Measurements from ENCODE around the gene TECPR1. TPM values are rescaled to one million over a fixed set of nuclear protein-coding genes. Genes with fewer than 3 reads are reported as not detected.

Gene TECPR1
- total RNA-seq, 1 experiment from 2014 or later = 12.9 TPM

DNA sequence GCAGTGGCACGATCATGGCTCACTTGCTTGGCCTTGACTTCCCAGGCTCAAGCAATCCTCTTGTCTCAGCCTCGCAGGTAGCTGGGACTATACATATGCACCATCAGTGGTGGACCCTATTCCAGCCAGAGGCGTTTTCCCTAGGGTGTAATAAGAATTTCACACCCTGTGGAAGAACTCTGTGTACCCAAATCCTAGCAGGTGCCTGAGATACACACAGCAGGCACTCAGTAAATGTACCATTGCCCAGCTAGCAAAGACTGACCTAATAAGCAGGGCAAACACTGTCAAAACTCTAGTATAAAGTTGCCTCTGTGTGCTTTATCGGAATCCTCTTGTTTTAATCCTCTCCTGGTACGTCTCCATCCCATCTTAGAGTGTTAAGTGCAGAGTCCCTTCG is 74.5 kb downstream of the TECPR1 start:
- DNase-seq = no peak
- peaks cover 4% of the 10 kb centered on the region for H3K36me3 Mint-ChIP-seq (ENCODE audit: insufficient read depth, unreplicated experiment)
- no peak overlapping the region for H3K27ac Mint-ChIP-seq (ENCODE audit: unreplicated experiment)
- BruUV-seq (replicated peaks) = no TSS peak
- H3K9me3 Mint-ChIP-seq (ENCODE audit: low read depth, unreplicated experiment) = no peaks in the 10 kb centered on the region
- no peaks in the 10 kb centered on the region for H3K27me3 Mint-ChIP-seq (ENCODE audit: unreplicated experiment)
- H3K4me3 Mint-ChIP-seq (ENCODE audit: low read depth, unreplicated experiment) = no peak overlapping the region
- intact Hi-C loops (cut with micrococcal nuclease; ENCODE audit: unreplicated experiment) = no loop called here
- no peak for TF ChIP-seq CTCF (IDR thresholded peaks at IDR 0.05; ENCODE audit: unreplicated experiment)
- no peaks in the 10 kb centered on the region for H3K4me1 Mint-ChIP-seq (ENCODE audit: low read depth, unreplicated experiment)
- CTCF ChIA-PET = no interaction called here

GRCh38 chr7:98175260-98175940 is 76.6 kb downstream of the TECPR1 start:
- no peak for TF ChIP-seq CTCF (IDR thresholded peaks at IDR 0.05; ENCODE audit: unreplicated experiment)
- intact Hi-C loops (cut with micrococcal nuclease; ENCODE audit: unreplicated experiment) = no loop called here
- H3K36me3 Mint-ChIP-seq (ENCODE audit: insufficient read depth, unreplicated experiment) = no peaks in the 10 kb centered on the region
- H3K9me3 Mint-ChIP-seq (ENCODE audit: low read depth, unreplicated experiment) = no peaks in the 10 kb centered on the region
- H3K27me3 Mint-ChIP-seq (ENCODE audit: unreplicated experiment) = no peaks in the 10 kb centered on the region
- CTCF ChIA-PET = no interaction called here
- no peak for DNase-seq
- H3K4me3 Mint-ChIP-seq (ENCODE audit: low read depth, unreplicated experiment) = no peak overlapping the region
- H3K27ac Mint-ChIP-seq (ENCODE audit: unreplicated experiment) = no peak overlapping the region
- H3K4me1 Mint-ChIP-seq (ENCODE audit: low read depth, unreplicated experiment) = no peaks in the 10 kb centered on the region
- no TSS peak for BruUV-seq (replicated peaks)

DNA sequence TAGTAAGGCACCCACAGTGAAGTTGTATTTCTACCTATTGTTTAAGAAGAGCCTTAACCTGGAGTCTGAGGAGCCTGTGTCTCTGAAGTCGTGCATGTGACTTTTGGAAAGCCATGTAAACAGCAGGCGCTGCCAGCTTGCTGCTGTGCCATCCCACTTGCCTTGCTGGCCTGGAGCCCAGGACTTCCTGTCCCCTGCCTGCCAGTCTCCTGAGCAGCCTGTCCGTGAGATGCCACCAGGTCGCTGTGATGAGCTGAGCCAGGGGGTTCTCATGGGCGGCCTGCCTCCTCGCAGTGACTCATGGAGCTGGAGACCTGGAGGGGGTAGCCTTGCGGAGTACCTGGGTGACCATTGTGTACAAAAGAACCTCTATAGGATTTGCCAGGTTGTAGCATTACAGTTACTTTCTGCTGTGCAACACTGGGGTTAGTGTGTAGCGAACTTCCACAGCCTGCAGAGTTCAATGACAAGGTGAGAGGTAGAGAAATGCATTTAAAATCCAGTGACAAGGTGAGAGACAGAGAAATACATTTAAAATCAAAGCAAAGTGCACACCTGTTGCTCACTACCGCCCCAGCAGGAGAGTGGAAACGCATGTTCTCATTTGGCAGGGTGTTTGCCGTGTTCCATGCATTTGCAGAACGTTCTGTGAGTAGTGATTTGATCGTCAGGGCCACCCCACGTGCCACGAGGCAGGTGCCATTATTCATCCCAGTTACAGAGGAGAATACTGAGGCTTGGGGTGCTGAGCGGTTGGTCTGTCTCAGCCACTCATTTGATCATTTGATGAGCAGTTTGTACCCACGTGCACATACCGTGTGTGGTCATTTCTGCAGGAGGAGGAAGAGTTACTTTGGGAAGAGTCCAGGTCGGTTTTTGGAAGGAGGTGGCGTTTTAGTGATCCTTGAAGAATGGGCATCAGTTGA is 77.4 kb downstream of the TECPR1 start:
- Mint-ChIP-seq H3K27me3 (ENCODE audit: unreplicated experiment) (no peaks in the 10 kb centered on the region), H3K36me3 (ENCODE audit: insufficient read depth, unreplicated experiment) (no peaks in the 10 kb centered on the region), H3K4me3 (ENCODE audit: low read depth, unreplicated experiment) (no peak overlapping the region), H3K9me3 (ENCODE audit: low read depth, unreplicated experiment) (no peaks in the 10 kb centered on the region), H3K4me1 (ENCODE audit: low read depth, unreplicated experiment) (no peaks in the 10 kb centered on the region), H3K27ac (ENCODE audit: unreplicated experiment) (no peak overlapping the region)
- no peak for TF ChIP-seq CTCF (IDR thresholded peaks at IDR 0.05; ENCODE audit: unreplicated experiment)
- BruUV-seq (replicated peaks) = no TSS peak
- DNase-seq = no peak
- CTCF ChIA-PET = no interaction called here
- intact Hi-C loops (cut with micrococcal nuclease; ENCODE audit: unreplicated experiment) = no loop called here

DNA sequence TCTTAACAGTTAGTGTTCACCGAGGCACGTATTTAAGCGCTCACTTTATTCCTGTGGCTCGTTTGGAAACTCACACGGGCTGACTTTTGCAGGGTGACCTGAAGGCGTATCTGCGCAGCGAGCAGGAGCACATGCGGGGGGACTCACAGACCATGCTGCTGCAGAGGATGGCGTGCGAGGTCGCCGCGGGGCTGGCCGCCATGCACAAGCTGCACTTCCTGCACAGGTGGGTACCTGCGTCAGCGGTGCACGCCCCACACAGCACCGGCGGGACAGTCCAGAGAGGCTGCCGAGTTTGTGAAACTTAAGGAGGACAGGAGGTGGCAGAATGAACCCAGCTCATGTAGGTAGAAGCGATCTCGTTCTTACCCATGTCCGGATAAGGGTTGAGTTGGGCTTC is 80.6 kb downstream of the TECPR1 start:
- intact Hi-C loops (cut with micrococcal nuclease; ENCODE audit: unreplicated experiment) = no loop called here
- CTCF ChIA-PET = no interaction called here
- Mint-ChIP-seq H3K9me3 (ENCODE audit: low read depth, unreplicated experiment) (no peaks in the 10 kb centered on the region), H3K36me3 (ENCODE audit: insufficient read depth, unreplicated experiment) (no peaks in the 10 kb centered on the region), H3K27me3 (ENCODE audit: unreplicated experiment) (no peaks in the 10 kb centered on the region), H3K4me1 (ENCODE audit: low read depth, unreplicated experiment) (no peaks in the 10 kb centered on the region), H3K4me3 (ENCODE audit: low read depth, unreplicated experiment) (no peak overlapping the region), H3K27ac (ENCODE audit: unreplicated experiment) (no peak overlapping the region)
- no peak for DNase-seq
- TF ChIP-seq CTCF (IDR thresholded peaks at IDR 0.05; ENCODE audit: unreplicated experiment) = no peak
- BruUV-seq (replicated peaks) = no TSS peak

Data from Calu3 (cell line).